NCI-H69 (cell line): ENCODE data around the gene TMEM203.

Experiments
- DNase-seq: peaks from one replicate; lab custom pipeline; 2025; lab: John Stamatoyannopoulos, UW

TMEM203 gene

GRCh38 chr9:137179761-137180160, 25.7 kb downstream of the TMEM203 start:
- DNase-seq, result no peak

DNA sequence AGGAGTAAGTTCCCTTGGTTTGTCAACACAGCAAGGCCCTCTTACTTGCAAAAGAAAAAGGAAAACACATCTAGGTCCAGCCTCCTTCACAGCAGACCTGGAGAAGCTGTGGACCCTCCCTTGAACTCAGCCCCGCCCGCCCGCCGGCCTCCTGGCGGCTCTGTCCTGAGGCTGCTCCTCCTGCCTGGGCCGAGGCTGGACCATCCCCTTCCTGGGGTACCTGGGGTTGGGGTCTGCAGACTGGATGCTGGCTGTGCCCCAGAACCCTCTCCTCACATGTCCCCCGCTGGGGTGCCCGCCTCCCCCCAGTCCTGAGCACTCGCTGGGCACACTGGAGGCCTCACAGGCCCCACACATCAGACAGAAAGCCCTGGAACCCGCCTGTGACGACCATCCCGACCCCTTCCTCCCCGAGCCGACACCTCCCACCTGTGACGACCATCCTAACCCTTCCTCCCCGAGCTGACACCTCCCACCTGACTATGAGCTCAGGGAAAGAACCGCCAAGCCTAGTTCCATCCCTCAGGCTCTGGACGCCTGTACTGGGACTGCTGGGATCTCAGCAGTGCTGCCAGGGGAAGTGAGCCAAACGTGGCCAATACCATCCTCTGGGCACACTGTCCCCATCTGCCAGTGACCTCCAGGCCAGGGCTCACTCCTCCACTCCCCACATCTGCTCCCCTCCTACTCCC, 26.4 kb downstream of the TMEM203 start:
- DNase-seq, result no peak

- DNase-seq, result no peak
These were observed 27.1 kb downstream of the TMEM203 start for GRCh38 chr9:137178201-137178938.

- peak; percentile 75 for DNase-seq
These were observed 28.9 kb downstream of the TMEM203 start for GRCh38 chr9:137176302-137177182.

GRCh38 chr9:137175345-137175961, 30.0 kb downstream of the TMEM203 start:
- no peak for DNase-seq

DNA sequence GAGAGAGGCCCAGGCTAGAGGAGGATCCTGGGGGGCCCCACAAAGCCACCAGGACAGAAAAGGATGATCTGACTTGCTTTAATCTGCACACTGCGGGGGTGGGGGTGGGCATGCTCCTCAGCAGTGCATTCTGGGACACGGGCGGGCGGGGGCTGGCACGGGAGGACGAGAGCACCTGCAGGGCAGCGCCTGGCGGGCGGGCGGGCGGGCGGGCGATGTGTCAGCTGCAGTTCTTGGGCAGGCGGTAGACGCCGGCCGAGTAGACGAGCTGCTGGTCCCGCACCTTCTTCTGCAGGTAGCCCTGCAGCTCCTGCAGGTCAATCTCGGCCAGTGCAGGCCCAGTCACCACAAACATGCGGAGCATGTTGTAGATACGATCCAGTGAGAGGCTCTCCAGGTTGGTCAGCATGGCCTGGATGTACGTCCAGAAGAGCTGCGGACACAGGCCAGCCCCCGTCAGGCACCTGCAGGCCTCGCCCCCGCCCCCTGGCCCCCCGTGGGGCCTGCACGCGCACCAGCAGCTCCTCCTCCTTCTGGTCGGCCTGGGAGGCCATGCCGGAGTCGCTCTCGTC, 30.6 kb downstream of the TMEM203 start:
- DNase-seq, result peak; percentile 76

- DNase-seq, result no peak
These were observed 31.4 kb downstream of the TMEM203 start for GRCh38 chr9:137173796-137174664.

GRCh38 chr9:137172901-137173795, 32.3 kb downstream of the TMEM203 start:
- DNase-seq, result no peak

DNA sequence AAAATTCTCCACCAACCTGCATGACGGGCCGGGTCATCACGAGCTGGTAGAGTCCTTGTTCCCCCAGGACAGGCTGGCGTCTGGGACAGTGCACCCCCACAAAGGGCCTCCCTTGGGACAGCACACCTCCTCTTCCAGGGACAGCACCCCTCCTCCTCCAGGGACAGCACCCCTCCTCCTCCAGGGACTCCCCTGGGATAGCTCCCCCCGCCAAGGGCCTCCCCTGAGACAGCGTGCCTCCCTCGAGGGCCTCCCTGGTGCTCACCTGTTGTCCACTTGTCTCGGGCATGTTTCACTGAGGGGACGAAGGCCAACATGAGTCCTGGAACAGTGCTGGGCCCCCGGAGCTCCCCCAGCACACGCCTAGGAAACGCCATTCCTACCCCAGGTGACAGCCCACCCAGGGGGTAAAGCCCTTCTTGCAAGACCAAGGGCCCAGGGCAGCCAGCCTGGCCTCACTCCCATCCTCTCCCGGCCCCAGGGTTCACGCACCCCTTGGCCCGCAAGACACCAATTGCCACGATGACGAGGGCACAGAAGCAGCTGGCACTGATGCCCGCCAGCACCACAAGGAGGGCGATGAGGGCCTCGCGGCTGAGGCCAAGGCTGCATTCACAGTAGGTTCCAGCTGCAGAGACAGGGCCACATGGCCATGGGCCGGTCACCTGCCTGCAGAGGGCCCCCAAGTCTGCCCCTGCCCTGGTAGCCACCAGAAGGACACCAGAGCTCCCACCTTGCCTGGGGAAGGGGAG, 34.1 kb downstream of the TMEM203 start:
- DNase-seq, result no peak

DNA sequence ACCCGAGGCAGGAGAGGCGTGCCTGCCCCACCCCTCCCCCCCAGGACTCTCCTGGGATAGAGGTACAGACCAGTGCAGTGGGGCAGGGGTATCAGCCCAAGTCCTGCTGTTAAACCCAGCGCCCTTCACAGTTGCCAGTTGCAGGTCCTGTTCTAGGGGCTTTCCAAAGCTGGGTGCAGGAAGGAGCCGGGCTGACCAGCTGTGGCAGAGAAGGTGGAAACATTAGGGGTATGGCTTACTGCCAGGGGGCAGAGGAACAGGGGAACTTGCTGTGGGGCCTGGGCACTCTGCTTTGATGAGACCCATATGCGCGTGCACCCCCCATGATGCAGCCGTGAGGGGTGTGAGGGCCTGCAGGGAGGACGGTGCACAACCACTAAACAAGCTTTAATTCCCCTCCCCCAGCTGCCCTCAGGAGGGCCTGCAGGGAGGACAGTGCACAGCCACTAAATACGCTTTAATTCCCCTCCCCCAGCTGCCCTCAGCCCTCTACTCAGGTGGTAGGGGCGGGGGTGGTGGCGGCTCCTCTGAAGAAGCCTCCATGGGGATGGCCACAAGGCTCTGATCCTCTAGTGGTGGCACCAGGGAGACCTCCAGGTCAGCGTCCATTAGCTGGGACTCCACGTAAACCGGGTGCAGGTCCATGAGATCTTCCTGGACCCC, 34.8 kb downstream of the TMEM203 start:
- no peak for DNase-seq

GRCh38 chr9:137169896-137170358, 35.5 kb downstream of the TMEM203 start, which contains the start of gene LRRC26:
Gene LRRC26, minus strand, starts transcription at chr9:137170051. Its CDS starts 108 bp downstream, at chr9:137169943.
- no peak for DNase-seq

DNA sequence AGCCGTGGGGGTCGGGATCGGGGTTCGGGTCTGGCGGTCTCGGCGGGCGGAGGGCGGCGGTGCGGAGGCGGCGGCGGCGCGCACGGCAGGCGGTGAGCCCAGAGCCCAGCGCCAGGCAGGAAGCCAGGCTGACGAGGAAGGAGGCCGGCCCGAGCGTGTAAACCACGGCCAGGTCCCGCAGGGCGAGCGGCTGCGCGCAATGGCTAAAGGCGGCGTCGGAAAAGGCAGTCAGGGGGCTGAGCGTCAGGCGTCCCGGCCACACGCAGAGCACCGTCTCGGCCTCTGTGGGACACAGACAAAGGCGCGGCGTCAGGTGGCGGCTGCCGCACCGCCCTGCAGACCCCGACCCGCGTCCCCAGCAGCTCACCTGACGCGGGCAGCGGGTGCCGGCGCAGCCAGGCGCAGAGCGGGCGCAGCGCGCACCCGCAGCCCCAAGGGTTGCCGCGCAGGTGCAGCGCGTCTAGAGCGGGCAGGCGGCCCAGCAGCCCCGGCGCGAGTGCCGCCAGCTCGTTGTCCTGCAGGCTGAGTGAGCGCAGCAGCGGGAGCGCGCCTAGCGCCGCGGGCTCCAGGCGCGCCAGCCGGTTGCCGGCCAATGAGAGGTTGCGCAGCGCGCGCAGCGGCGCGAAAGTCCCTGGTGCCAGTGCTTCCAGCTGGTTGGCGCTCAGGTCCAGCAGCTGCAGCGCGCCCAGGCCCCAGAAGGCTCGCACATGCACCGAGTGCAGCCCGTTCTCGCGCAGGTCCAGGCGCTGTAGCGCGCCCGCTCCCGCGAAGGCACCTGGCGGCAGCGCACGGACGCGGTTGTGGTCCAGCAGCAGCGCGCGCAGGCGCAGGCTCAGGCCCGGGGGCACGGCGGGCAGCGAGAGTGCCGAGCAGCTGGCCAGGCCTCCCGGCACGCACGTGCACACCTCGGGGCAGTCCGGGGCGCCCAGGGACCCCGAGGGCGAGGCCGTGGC, 36.3 kb downstream of the TMEM203 start:
- peak; percentile 96 for DNase-seq

- peak; percentile 74 for DNase-seq
These were observed 36.9 kb downstream of the TMEM203 start for GRCh38 chr9:137168573-137168903.

- peak; percentile 74 for DNase-seq
These were observed 37.5 kb downstream of the TMEM203 start for GRCh38 chr9:137167747-137168572.

DNA sequence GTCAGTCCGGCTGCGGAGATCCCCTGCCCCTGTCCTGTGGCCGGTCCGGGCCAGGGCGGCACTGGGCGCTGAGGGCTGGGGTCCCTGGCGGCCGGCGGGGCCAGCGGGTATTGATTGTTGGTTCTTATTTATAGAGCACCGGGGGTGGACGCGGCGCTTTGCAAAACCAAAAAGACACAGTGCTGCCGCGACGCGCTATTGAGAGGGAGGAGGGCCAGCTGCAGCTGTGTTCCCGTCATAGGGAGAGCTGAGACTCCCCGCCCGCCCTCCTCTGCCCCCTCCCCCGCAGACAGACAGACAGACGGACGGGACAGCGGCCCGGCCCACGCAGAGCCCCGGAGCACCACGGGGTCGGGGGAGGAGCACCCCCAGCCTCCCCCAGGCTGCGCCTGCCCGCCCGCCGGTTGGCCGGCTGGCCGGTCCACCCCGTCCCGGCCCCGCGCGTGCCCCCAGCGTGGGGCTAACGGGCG, 38.1 kb downstream of the TMEM203 start:
- peak; percentile 56 for DNase-seq
